CD4-positive, alpha-beta memory T cell (primary cell): ENCODE measurements around the gene EDEM1. TPM values are rescaled to one million over a fixed set of nuclear protein-coding genes. Genes with fewer than 3 reads are reported as not detected.

Source experiments
- CTCF ChIA-PET: fragments of 350-600 bp; sonication (Branson Sonifier 250); formaldehyde crosslinking; loops from one replicate; lab custom pipeline; 2021; ENCODE audit warnings: inconsistent platforms; ENCODE audit not compliant: partially characterized antibody; lab: Charles Lee
- POLR2A ChIA-PET: fragments of 350-600 bp; sonication (Branson Sonifier 250); formaldehyde crosslinking; loops from one replicate; lab custom pipeline; 2021; ENCODE audit not compliant: partially characterized antibody; lab: Charles Lee
- DNase-seq, 5 donors: peaks; one replicate each; pipeline versions ENCODE4 v3.0.0 to v3.0.0-alpha.2; 2020 to 2022; ENCODE audit warnings: mixed read lengths in 1 of 5
- H3K27ac ChIP-seq: one replicate; pipeline ENCODE4 v1.7.0; 2013; ENCODE audit warnings: low read depth, low read length
- H3K27me3 ChIP-seq: 2 replicates; pipeline ENCODE4 v1.7.0; 2013; ENCODE audit warnings: mild to moderate bottlenecking, low read length, moderate library complexity; ENCODE audit not compliant: insufficient read depth
- H3K36me3 ChIP-seq: 2 replicates; pipeline ENCODE4 v1.7.0; 2013; ENCODE audit warnings: mild to moderate bottlenecking, low read length, moderate library complexity; ENCODE audit not compliant: insufficient read depth
- H3K4me1 ChIP-seq: 2 replicates; pipeline ENCODE4 v1.7.0; 2013; ENCODE audit warnings: mild to moderate bottlenecking, low read length, moderate library complexity; ENCODE audit not compliant: insufficient read depth
- H3K4me3 ChIP-seq, 2 donors: one replicate each; pipeline ENCODE4 v1.7.0; 2013; ENCODE audit warnings: low read length in 2 of 2, mild to moderate bottlenecking in 1 of 2
- H3K9me3 ChIP-seq, 2 donors: one replicate each; pipeline ENCODE4 v1.7.0; 2013; ENCODE audit warnings: low read length in 2 of 2, control low read depth in 1 of 2; ENCODE audit not compliant: control insufficient read depth in 1 of 2
- H3K27ac Mint-ChIP-seq, 7 donors: one replicate each; pipeline ENCODE4 v1.8.0; 2020 to 2021; ENCODE audit warnings: mixed read lengths in 7 of 7, mild to moderate bottlenecking in 6 of 7, inconsistent platforms in 3 of 7, moderate library complexity in 3 of 7
- H3K27me3 Mint-ChIP-seq, 2 donors: one replicate each; pipeline ENCODE4 v1.8.0; 2020 to 2021; ENCODE audit warnings: mixed read lengths in 2 of 2
- H3K36me3 Mint-ChIP-seq, 2 donors: one replicate each; pipeline ENCODE4 v1.8.0; 2020 to 2021; ENCODE audit warnings: mixed read lengths in 2 of 2, inconsistent platforms in 1 of 2, mild to moderate bottlenecking in 1 of 2
- H3K4me1 Mint-ChIP-seq, 4 donors: one replicate each; pipeline ENCODE4 v1.8.0; 2020 to 2021; ENCODE audit warnings: mixed read lengths in 4 of 4, mild to moderate bottlenecking in 1 of 4
- H3K4me3 Mint-ChIP-seq, 8 donors: one replicate each; pipeline ENCODE4 v1.8.0; 2020 to 2021; ENCODE audit warnings: mixed read lengths in 8 of 8, mild to moderate bottlenecking in 7 of 8, moderate library complexity in 6 of 8, inconsistent platforms in 3 of 8
- H3K9me3 Mint-ChIP-seq, 8 donors: one replicate each; pipeline ENCODE4 v1.8.0; 2020 to 2021; ENCODE audit warnings: mixed read lengths in 8 of 8, mild to moderate bottlenecking in 5 of 8, inconsistent platforms in 3 of 8, moderate library complexity in 1 of 8
- intact Hi-C: fragments of 100-400 bp; cut with micrococcal nuclease; formaldehyde crosslinking; loops from one replicate; pipeline ENCODE4 v1.15.1; 2023
- polyA plus RNA-seq, 2 donors: library from polyadenylated mRNA; unstranded; fragments of 300-500 nt; fragmentation: Illumina TruSeq; gene quantifications; one replicate each; pipeline ENCODE4 v1.2.3, GENCODE V29; 2021
- total RNA-seq, 2 experiments: library from RNA; stranded (reverse); gene quantifications; one replicate each; pipeline ENCODE4 v1.2.3, GENCODE V29; 2021

Gene EDEM1
- total and polyA plus RNA-seq, 4 experiments from 2014 or later = 42.4 to 153 (median 99.4) TPM

DNA sequence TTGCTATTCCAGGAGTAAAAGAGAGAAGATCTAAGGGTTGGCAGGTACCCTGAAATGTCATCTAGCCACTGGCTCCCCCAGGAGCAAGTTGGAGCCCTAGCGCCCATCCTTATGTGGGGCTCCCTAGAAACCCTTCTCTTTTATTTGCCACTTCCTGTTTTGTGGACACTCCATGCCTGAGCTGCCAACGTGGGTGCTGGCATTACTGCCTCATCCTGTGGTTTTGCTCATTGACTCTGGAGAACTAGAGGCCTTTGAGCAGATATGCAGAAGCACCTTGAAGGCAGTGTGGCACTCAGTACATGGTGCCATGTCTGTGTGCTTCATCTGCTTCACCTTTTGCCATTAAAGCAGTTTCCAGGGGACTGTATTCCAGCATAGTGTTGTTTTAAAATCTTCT is 8.1 kb downstream of the EDEM1 start:
- peaks cover 0 to 5% (median 0%) of the 10 kb centered on the region in 8 donors for H3K9me3 Mint-ChIP-seq
- DNase-seq = peak in 2 of 5 donors; percentile 32 to 57
- peaks cover 38 to 62% of the 10 kb centered on the region in 2 donors for H3K36me3 Mint-ChIP-seq
- intact Hi-C loops = loop anchor here (2.0 kb wide), 1 partner anchor 59 kb away; no protein-coding TSS in a partner anchor
- peaks cover 70 to 91% (median 82%) of the 10 kb centered on the region in 4 donors for H3K4me1 Mint-ChIP-seq
- peak overlapping the region; percentile 89 to 98 (median 94) for H3K27ac Mint-ChIP-seq
- H3K36me3 ChIP-seq = no peaks in the 10 kb centered on the region
- peaks cover 99% of the 10 kb centered on the region for H3K4me1 ChIP-seq
- no peaks in the 10 kb centered on the region for H3K27me3 ChIP-seq
- CTCF ChIA-PET = interaction anchor here (3.8 kb wide), 1 partner anchor 10 kb away, joined by 14 read pairs; no protein-coding TSS in a partner anchor
- peak overlapping the region; percentile 54 for H3K27ac ChIP-seq
- H3K27me3 Mint-ChIP-seq = no peaks in the 10 kb centered on the region
- H3K4me3 ChIP-seq = no peak overlapping the region
- POLR2A ChIA-PET = interaction anchor here (1.9 to 8.4 kb wide), 5 partner anchors 9 to 369 kb away, joined by 5 to 206 read pairs (median 8); partner anchors contain the start of genes ARL8B and EDEM1
- H3K9me3 ChIP-seq = no peaks in the 10 kb centered on the region
- peak overlapping the region in 7 of 8 donors; percentile 43 to 81 (median 67) for H3K4me3 Mint-ChIP-seq

DNA sequence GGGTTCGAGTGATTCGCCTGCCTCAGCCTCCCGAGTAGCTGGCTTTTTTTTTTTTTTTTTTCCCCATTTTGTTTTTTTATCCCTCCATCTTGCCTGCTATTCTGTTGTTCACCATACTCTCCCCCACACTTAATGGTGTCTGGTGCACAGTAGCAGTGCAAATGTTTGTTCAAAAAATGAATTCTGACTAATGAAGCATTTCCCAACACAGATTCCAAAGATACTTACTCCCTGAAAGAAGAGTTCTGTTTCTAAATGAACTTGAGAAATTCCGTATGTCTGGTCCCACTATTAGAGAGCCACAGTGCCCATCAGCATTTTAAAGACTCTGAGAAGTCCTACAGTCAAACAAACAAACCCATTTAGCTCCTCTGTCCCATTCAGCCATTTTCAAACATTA is 9.5 kb downstream of the EDEM1 start:
- Histone ChIP-seq H3K4me1 (peaks cover 87% of the 10 kb centered on the region), H3K4me3 (peak overlapping the region in 1 of 2 donors; percentile 7), H3K27ac (peak overlapping the region; percentile 54), H3K27me3 (no peaks in the 10 kb centered on the region), H3K36me3 (peaks cover 10% of the 10 kb centered on the region), H3K9me3 (no peaks in the 10 kb centered on the region)
- DNase-seq = no peak
- intact Hi-C loops = loop anchor here (1.0 to 2.0 kb wide), 2 partner anchors 9 to 60 kb away; no protein-coding TSS in a partner anchor
- Mint-ChIP-seq H3K27me3 (no peaks in the 10 kb centered on the region), H3K4me3 (peak overlapping the region; percentile 13 to 84 (median 80)), H3K9me3 (peaks cover 0 to 5% (median 0%) of the 10 kb centered on the region in 8 donors), H3K27ac (peak overlapping the region; percentile 89 to 98 (median 94)), H3K36me3 (peaks cover 46 to 66% of the 10 kb centered on the region in 2 donors), H3K4me1 (peaks cover 66 to 92% (median 78%) of the 10 kb centered on the region in 4 donors)
- ChIA-PET POLR2A (interaction anchor here (0.6 to 8.4 kb wide), 15 partner anchors 10 to 846 kb away, joined by 3 to 206 read pairs (median 4); partner anchors contain the start of genes ARL8B, BHLHE40, EDEM1 and ITPR1), CTCF (interaction anchor here (0.7 to 3.8 kb wide), 8 partner anchors 8 to 704 kb away, joined by 3 to 19 read pairs (median 3); partner anchors contain the start of genes EDEM1 and ITPR1)

DNA sequence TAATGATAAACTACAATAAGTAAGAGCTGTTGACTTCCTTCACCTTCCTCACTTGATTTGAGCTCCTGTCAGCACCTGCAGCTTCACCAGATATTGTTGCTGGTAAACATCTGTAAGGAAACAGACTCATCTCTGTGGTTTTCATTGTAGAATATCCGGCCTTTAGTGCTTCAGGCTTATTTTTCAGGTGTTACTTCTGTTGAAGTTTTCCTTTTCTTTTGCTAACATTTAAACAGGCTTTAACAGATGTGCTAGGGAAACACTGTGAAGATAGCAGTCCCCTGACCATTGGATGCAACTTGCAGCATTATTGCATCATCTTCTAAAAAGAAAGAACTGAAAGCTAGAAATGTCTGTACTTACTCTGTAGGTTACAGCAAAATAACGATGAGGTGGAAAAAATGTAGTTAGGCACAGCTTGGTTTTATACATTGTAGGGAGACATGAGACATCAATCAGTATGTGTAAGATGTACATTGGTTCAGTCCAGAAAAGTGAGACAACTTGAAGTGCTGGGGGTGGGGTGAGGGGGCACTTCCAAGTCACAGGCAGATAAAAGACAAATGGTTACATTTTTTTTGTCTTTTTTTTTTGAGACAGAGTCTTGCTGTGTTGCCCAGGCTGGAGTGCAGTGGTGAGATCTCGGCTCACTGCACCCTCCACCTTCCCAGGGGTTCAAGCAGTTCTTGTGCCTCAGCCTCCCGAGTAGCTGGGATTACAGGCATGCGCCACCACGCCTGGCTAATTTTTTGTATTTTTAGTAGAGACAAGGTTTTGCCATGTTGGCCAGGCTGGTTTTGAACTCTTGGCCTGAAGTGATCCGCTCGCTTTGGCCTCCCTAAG is 10.2 kb downstream of the EDEM1 start:
- H3K4me1 Mint-ChIP-seq = peaks cover 59 to 88% (median 74%) of the 10 kb centered on the region in 4 donors
- no peaks in the 10 kb centered on the region for H3K27me3 ChIP-seq
- H3K27ac ChIP-seq = peak overlapping the region; percentile 54
- ChIA-PET POLR2A (interaction anchor here (0.6 to 8.4 kb wide), 16 partner anchors 9 to 847 kb away, joined by 3 to 206 read pairs (median 4); partner anchors contain the start of genes ARL8B, BHLHE40, EDEM1 and ITPR1), CTCF (interaction anchor here (0.7 to 3.8 kb wide), 7 partner anchors 9 to 75 kb away, joined by 3 to 19 read pairs (median 5); partner anchors contain the start of gene EDEM1)
- H3K27ac Mint-ChIP-seq = peak overlapping the region; percentile 89 to 98 (median 94)
- DNase-seq = peak; percentile 66 to 78 (median 77)
- H3K27me3 Mint-ChIP-seq = no peaks in the 10 kb centered on the region
- H3K9me3 Mint-ChIP-seq = peaks cover 0 to 5% (median 0%) of the 10 kb centered on the region in 8 donors
- peaks cover 80% of the 10 kb centered on the region for H3K4me1 ChIP-seq
- intact Hi-C loops = loop anchor here (1.0 to 2.0 kb wide), 2 partner anchors 9 to 61 kb away; no protein-coding TSS in a partner anchor
- no peaks in the 10 kb centered on the region for H3K9me3 ChIP-seq
- peak overlapping the region; percentile 47 to 84 (median 80) for H3K4me3 Mint-ChIP-seq
- peaks cover 17% of the 10 kb centered on the region for H3K36me3 ChIP-seq
- H3K36me3 Mint-ChIP-seq = peaks cover 48 to 67% of the 10 kb centered on the region in 2 donors
- H3K4me3 ChIP-seq = peak overlapping the region in 1 of 2 donors; percentile 7

DNA sequence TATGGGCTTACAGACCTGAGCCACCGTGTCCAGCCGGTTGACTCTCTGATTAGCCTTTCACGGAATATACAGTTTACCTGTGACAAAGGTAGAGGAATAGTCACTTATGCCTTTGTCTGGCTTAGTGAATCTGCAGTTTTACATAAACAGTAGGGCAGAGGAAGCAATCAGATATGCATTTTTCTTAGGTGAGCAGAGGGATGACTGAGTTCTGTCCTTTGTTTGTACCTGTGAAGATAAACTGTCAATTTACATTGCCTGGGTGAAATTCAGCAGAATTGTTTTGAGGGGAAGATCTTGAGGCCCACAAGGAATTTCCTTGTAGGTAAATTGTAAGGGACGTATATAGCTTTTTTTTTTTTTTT is 10.8 kb downstream of the EDEM1 start:
- ChIA-PET POLR2A (interaction anchor here (1.1 to 8.4 kb wide), 5 partner anchors 10 to 705 kb away, joined by 3 to 206 read pairs (median 5); partner anchors contain the start of genes BHLHE40, EDEM1 and ITPR1), CTCF (interaction anchor here (0.7 to 1.9 kb wide), 4 partner anchors 10 to 62 kb away, joined by 3 to 19 read pairs (median 4); partner anchors contain the start of gene EDEM1)
- Histone ChIP-seq H3K4me1 (peaks cover 74% of the 10 kb centered on the region), H3K9me3 (no peaks in the 10 kb centered on the region), H3K27me3 (no peaks in the 10 kb centered on the region), H3K4me3 (peak overlapping the region in 1 of 2 donors; percentile 7), H3K27ac (peak overlapping the region; percentile 54), H3K36me3 (peaks cover 23% of the 10 kb centered on the region)
- H3K4me3 Mint-ChIP-seq = peak overlapping the region; percentile 44 to 81 (median 62)
- peaks cover 54 to 82% (median 69%) of the 10 kb centered on the region in 4 donors for H3K4me1 Mint-ChIP-seq
- H3K36me3 Mint-ChIP-seq = peaks cover 51 to 70% of the 10 kb centered on the region in 2 donors
- no peaks in the 10 kb centered on the region for H3K27me3 Mint-ChIP-seq
- peaks cover 0 to 5% (median 0%) of the 10 kb centered on the region in 8 donors for H3K9me3 Mint-ChIP-seq
- DNase-seq = no peak
- peak overlapping the region; percentile 88 to 98 (median 94) for H3K27ac Mint-ChIP-seq
- intact Hi-C loops = no loop called here

DNA sequence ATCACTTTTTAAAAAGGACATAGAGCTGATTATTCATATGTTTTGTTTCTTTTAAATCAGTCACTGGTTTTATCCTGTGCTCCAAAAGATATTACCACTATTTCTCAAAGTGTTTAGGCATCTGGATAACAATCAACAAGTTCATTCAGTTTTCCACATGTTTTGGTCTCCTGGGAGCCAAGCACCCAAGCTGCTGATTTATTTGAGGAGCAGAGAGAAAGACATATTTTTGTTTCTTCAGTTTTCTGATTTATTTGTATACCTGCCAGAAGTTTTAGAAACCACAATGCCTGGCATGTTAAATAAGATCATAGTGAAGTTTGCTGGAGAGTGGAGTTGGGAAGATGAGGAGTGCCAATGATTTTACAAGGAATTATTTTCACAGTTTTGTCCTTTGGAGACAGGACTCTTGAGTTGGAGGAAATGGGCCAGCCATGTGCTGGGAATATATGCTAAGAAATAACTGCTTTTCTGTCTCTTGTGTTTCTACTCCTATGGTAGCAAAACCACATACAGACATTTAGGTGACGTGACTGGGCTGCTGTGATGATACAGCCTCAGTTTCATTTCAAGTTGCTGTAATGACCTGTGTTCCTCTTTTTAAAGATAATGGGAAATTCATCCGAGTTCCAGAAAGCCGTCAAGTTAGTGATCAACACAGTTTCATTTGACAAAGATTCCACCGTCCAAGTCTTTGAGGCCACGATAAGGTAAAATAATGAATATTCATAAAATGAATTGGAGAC is 11.7 kb downstream of the EDEM1 start:
- ChIA-PET POLR2A (interaction anchor here (1.1 to 8.4 kb wide), 3 partner anchors 9 to 26 kb away, joined by 3 to 206 read pairs (median 3); partner anchors contain the start of gene EDEM1), CTCF (interaction anchor here (1.0 to 1.6 kb wide), 2 partner anchors 13 to 63 kb away, joined by 4 to 5 read pairs; no protein-coding TSS in a partner anchor)
- Mint-ChIP-seq H3K4me1 (peaks cover 49 to 76% (median 64%) of the 10 kb centered on the region in 4 donors), H3K27ac (peak overlapping the region; percentile 88 to 98 (median 94)), H3K27me3 (no peaks in the 10 kb centered on the region), H3K36me3 (peaks cover 52 to 70% of the 10 kb centered on the region in 2 donors), H3K9me3 (peaks cover 0 to 5% (median 0%) of the 10 kb centered on the region in 8 donors), H3K4me3 (peak overlapping the region in 6 of 8 donors; percentile 29 to 81 (median 54))
- Histone ChIP-seq H3K9me3 (no peaks in the 10 kb centered on the region), H3K4me3 (no peak overlapping the region), H3K4me1 (peaks cover 66% of the 10 kb centered on the region), H3K27me3 (no peaks in the 10 kb centered on the region), H3K27ac (peak overlapping the region; percentile 54), H3K36me3 (peaks cover 30% of the 10 kb centered on the region)
- DNase-seq = peak in 1 of 5 donors; percentile 22
- intact Hi-C loops = no loop called here

DNA sequence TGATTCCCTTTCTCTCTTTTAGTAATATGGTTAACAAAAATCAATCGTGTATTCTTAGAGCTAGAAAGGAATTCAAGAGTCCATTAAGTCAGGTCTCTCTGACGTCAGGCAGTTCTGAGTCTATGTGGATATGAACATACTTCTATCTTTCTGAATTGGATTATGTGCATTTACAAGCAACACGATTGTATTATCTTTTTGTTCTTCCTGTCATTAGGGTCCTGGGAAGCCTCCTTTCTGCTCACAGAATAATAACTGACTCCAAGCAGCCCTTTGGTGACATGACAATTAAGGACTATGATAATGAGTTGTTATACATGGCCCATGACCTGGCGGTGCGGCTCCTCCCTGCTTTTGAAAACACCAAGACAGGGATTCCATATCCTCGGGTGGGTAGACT is 14.0 kb downstream of the EDEM1 start:
- Histone ChIP-seq H3K36me3 (peaks cover 51% of the 10 kb centered on the region), H3K27ac (no peak overlapping the region), H3K4me1 (peaks cover 42% of the 10 kb centered on the region), H3K4me3 (no peak overlapping the region), H3K9me3 (no peaks in the 10 kb centered on the region), H3K27me3 (no peaks in the 10 kb centered on the region)
- Mint-ChIP-seq H3K36me3 (peaks cover 67 to 75% of the 10 kb centered on the region in 2 donors), H3K4me3 (no peak overlapping the region), H3K27me3 (no peaks in the 10 kb centered on the region), H3K9me3 (peaks cover 0 to 5% (median 0%) of the 10 kb centered on the region in 8 donors), H3K4me1 (peaks cover 32 to 54% (median 44%) of the 10 kb centered on the region in 4 donors), H3K27ac (peak overlapping the region; percentile 18 to 86 (median 70))
- no peak for DNase-seq
- ChIA-PET CTCF (no interaction called here), POLR2A (interaction anchor here (8.4 kb wide), 1 partner anchor 14 kb away, joined by 206 read pairs; the partner anchor contains the start of gene EDEM1)
- intact Hi-C loops = no loop called here
